Stimulated activated CD8-positive, alpha-beta memory T cell treated with anti-CD3 and anti-CD28 coated beads, Interleukin-7, amount 100 ng/mL, for 24 hours (primary cell): Measurements from ENCODE around the gene FNDC4.

Experiments
- DNase-seq: peaks from one replicate; pipeline ENCODE4 v3.0.0-alpha.2; 2020; ENCODE audit warnings: low read depth

The FNDC4 gene

DNA sequence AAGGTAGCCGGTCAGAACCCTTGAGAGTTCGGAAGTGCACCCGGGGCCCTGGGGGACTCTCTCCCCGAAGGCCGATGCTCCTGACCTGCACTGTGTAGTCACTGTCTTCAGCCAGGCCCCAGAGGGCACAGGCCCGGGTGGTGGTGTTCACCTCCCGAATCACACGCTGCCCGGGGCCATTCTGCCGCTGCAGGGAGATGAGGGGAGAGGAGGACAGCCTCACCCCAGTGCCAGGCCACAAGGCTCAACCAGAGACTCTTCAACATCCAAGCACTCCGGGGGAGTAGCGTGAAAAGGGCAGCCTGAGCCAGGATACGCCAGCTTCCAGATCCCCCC, 1.1 kb downstream of the FNDC4 start:
- DNase-seq: no peak

DNA sequence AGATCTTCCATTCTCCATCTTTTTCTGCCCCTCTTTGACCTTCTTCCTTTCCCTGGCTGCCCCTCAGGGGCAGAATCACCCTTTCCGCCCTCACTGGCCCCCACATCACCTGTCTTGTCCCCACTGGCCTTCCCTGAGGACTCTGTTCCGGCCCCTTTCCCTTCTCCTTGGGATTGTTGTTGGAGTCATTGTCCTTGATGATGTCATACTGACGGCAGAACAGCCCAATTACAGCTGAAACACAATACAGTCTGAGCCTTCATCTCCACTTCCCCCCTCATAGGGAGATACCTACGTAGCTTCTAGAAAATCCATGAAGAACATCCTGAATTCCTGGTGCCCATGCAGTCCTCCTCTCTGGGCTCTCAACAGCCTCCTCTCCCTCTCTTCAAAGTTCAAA, 2.4 kb downstream of the FNDC4 start:
- DNase-seq: no peak

DNA sequence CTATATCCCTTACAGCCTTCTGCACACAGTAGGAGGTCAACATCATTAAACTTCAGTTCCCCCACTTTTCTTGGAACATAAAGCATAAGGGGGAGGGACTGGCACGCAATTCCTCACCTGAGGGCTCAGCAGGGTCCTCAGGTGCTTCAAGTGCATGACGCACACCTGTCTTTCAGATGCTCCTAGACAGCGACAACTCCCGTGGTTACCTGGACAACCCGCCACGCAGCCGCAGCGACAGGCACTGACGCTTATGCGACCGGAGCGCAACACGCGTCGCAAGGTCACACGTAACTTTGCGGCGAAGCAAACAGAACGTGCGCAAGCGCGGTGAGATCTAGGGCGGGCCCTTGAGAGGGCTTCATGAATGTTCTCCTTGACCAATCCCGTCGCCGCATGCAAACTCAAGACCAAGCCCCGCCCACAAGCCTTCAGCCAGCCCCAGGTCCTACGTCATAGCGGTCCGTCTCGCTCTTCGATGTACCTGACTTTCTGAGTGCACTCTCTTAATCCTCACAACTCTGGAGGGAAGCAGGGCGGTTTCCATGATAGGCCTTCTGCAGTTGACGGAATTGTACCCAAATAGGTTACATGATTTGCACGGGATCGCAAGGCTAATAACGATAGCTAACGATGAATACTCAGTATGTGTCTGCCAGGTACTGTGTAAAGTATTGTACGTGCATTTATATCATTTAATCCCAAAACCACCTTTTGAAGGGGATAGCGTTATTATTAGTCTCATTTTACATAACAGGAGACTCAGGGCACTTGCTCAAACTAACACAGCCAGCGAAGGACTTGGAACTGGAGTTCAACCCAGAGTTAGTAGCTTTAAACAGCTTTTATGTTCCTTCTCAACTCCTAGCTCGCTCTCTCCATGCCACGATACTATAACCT, 5.3 kb downstream of the FNDC4 start, which contains the start of gene IFT172:
Gene IFT172 (minus strand): TSS at position 246 of the 900 bp plus-strand sequence. CDS start 90 bp downstream, at position 156.
- peak; percentile 97 for DNase-seq

DNA sequence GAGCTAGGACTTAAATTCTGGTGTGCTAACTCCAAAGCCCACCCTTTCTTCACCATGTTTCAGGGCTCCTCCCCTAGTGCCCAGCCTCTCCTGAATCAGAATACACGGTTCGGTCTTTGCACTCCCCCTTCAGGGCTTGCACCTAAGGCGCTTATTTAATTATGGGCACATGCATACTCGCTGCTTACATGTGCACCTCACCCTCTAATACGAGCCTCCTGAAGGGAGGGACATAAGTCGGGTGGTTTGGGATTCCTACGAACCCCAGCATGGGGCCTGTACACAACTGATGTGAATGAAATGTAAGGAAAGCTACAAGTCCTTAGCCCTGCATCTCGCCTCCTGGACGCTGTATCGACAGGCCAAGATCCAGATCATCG, 5.9 kb downstream of the FNDC4 start:
- no peak for DNase-seq

DNA sequence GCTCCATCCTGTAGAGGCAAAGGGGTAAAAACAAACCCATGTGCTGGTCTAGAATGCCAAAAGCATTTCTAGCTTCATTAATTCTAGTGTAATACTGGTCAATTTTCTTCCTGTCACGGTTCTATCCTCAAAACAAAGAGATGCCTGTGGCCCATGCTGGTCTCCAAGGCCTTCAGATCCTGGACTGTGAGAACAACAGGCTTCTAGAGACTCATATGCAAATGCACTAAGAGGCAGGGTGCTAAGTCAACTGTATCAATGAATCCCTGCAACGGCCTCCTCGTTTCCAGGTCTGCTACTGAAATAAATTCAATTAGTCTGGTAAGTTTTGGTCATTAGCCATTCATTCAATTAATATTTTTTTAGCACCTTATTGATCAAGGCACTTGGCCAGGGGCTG, 9.5 kb downstream of the FNDC4 start:
- no peak for DNase-seq

DNA sequence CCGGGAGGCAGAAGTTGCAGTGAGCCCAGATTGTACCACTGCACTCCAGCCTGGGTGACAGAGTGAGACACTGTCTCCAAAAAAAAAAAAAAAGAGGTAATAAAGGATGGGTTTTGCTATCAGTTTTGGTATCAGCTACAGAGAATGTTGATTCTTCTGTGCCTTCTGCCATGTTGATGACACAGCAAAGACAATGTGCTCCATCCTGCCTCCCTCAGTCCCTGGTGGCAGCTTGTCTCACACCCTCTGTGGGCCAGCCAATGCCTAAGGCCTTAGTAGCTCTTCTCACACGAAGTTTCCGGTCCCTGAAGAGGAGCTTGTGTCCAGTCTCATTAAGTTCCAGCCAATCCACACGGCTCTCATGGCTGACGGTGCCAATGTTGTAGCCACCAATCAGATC, 23.0 kb downstream of the FNDC4 start:
- DNase-seq: no peak

DNA sequence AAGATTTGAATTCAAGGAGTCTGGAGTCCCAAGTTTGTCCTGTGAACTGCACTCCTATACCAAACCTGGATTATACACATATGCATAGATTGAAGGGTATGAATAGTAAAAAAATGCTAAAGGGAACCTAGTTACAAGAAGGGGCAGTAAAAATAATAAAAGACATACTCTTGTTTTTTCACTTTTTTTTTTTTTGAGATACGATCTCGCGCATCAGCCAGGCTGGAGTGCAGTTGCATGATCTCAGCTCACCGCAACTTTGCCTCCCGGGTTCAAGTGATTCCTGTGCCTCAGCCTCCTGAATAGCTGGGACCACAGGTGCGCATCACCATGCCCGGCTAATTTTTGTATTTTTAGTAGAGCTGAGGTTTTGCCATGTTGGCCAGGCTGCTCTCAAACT, 30.6 kb downstream of the FNDC4 start:
- no peak for DNase-seq

DNA sequence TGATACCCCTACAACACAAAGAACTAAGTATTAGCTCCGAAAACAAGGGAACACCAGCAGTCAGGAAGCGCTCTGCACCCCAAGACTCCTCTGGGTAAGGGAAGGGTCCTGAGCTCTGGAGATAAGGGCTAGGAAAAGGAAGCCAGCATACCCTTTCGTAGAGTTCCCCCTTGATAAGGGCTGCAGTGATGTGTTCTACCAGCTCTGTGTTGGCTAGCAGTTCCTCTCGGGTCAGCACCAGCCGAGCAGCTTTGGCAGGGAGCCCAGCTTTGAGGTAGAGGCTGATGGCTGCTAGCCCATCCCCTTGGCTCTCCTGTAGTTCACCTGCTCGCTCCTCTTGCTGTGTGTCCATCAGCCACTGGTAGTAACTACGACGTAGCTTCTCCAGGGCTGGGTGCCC, 33.9 kb downstream of the FNDC4 start:
- no peak for DNase-seq

DNA sequence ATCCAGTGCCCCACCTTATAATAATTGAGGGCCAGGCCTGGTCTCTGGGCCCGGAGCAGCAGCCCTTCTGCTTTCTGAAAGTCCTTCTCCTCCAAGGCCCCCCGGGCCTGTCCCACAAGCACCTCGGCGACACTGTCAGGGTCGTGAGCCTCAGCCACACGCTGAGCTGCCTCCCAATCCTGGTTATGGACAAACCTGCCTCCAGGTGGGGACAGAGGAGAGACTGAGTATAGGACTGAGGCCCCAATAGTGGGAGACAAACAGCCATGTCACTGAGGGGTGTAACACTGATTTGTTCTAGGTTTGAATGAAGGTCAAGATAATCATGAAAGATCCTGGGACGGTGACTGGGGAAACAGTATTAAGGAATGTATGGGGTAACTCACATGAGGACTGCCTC, 41.0 kb downstream of the FNDC4 start:
- no peak for DNase-seq

DNA sequence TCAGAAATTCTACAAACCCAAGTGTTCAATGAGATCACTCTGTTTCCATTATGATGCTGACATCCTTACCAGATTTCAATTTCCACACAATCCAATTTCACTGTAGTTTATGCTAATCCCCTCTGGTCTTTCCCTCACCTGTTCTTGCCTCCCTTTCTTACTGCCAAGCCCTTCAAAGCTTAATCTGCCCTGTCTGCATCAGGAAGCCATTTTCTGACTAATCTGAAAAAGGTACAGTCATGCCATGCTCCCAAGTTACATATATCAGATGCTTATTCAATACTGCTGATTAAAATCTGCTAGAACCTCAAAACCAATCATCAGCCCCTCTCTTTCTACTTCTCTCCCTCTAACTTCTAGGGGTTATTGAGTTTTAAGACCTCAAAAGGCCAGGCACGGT, 43.9 kb downstream of the FNDC4 start:
- DNase-seq: no peak

DNA sequence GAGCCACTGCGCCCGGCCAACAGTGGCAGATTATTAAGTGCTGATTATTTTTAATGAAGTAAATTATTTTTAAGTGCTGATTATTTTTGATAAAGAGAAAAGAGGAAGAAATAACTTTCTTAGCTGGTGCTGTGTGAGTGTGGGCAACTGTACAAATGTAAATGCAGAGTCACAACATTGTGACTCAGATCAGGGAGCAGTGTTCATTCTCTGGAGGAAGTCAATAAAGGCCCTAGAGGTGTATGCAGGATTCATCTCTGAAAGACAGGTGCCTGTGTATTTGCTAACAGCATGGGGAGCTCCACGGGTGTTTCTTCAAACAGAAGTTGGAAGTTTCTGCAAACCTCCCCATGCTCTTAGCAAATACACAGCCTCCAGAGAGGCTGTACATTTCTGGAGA, 46.6 kb downstream of the FNDC4 start:
- DNase-seq: no peak

DNA sequence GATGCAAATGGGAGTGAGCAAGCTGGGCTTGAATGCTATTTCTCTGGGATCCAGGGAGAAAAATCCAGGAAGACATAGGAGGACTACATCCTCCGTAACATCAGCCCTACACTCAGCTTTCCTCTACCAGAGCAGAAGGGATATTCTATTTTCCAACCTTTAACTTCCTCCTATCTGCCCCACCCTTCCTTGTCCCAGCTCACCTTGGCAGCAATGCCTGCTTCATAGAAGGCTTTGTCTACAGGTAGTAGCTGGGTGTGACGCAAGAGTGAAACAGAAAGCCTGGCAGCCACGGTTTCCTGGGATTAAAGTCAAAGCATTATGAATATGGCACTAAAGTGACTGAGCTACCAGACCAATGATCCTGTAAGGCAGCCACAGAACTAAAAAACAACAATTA, 48.9 kb downstream of the FNDC4 start:
- no peak for DNase-seq

DNA sequence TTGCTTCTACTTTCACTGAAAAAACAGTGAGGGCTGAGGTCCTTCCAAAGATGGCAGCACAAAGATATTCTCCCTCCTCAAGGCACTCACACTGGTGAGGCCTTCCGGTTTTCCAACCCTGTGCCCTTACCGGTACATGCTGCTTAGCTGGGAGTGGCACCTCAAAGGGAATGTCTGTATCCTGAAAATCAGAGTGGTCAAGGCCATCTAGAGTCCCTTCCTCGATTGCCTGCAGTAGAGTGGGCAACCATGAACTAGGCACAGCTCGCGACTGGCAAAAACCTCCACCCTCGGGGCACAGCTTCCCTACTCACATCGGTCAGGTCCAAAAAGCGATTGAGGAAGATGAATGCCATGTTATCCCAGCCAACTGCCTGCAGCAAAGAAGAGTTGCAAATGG, 49.4 kb downstream of the FNDC4 start:
- DNase-seq: no peak

DNA sequence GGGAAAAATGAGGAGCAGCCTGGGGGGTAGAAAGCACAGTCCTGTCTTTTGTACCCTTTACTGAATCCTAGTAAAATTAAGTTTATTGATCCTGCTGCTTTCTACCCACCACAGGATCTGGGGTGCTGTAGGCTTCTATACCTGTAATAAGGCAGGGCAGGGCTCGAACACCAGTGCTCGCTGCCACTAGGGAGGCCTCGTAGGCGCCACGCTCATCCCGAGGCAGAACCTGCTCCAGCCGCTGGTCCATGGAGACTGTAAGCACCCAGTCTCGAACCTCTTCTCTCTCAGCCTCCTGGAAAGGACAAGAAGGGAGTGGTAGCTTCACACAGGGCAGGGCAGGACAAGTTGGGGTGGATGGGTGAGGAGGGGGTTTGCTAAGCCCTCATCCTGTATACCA, 49.8 kb downstream of the FNDC4 start:
- DNase-seq: no peak

DNA sequence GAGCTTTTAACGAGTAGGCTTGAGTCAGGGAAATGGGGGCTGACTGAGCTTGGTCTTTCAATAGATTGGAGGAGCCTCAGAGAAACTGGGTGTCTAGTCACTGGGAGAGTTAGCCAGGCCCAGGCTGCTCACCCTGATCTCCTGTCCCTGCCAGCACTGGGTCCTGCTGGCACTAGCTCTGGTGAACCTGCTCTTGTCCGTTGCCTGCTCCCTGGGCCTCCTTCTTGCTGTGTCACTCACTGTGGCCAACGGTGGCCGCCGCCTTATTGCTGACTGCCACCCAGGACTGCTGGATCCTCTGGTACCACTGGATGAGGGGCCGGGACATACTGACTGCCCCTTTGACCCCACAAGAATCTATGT, 52.1 kb downstream of the FNDC4 start:
- DNase-seq: no peak

DNA sequence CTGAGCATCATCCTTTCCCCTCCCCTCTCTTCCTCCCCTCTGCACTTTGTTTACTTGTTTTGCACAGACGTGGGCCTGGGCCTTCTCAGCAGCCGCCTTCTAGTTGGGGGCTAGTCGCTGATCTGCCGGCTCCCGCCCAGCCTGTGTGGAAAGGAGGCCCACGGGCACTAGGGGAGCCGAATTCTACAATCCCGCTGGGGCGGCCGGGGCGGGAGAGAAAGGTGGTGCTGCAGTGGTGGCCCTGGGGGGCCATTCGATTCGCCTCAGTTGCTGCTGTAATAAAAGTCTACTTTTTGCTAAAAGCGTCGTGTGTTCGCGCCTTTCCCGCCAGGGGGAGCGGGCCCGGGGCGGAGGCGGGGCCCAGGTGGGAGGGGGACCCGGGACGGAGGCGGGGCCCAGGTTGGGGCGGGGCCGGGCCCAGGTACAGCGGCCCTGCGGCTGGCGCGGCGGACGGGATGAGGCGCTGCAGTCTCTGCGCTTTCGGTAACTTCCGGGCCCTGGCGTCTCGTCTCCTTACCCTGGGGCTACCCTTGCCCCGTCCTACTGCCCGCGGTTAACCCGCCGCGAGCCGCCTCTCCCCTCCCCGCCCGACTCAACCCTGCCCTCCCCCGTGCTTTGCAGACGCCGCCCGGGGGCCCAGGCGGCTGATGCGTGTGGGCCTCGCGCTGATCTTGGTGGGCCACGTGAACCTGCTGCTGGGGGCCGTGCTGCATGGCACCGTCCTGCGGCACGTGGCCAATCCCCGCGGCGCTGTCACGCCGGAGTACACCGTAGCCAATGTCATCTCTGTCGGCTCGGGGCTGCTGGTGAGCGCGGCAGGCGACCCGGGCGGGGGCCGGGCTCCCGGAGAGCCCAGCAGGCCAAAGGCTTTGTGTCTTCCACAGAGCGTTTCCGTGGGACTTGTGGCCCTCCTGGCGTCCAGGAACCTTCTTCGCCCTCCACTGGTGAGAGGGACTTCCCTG, 52.8 kb downstream of the FNDC4 start, which contains the start of gene KRTCAP3:
Gene KRTCAP3 (plus strand): TSS at position 424 of the 962 bp plus-strand sequence. CDS start 32 bp downstream, at position 456.
- no peak for DNase-seq
